Measurements from ENCODE around the gene NNT.
"Not testable (repeated sequence)": the region's sequence is repeated elsewhere in the genome, so short reads cannot be mapped to it uniquely, and the experiment has no call there.

- not testable (repeated sequence) for TF ChIP-seq CTCF (IDR thresholded peaks at IDR 0.05); ZFX (IDR thresholded peaks at IDR 0.05; ENCODE audit: borderline replicate concordance)
These were observed 64.4 kb downstream of the NNT start for GRCh38 chr5:43667379-43667778.

Measured in 22Rv1 (cell line).